A549 (cell line): ENCODE results near the gene NDUFA11. TPM values are rescaled to one million over a fixed set of nuclear protein-coding genes. Genes with fewer than 3 reads are reported as not detected.
A peak's percentile ranks its signal among the peaks of the same experiment; 100 is the strongest.

Experiments used
- ATAC-seq, 2 experiments: fragments of 200-7000 bp in 1 of 2; fragments of >200 bp in 1 of 2; cut with Nextera tagmentation in 1 of 2; cut with Tn5 transposase in 1 of 2; 3 replicates each; pipeline versions ENCODE4 v1.8.0 to v1.9.1; 2018 to 2020; ENCODE audit warnings: mild to moderate bottlenecking in 1 of 2, moderate library complexity in 1 of 2
- CTCF ChIA-PET: fragments of 300-600 bp; sonication (Branson Sonifier 250); formaldehyde crosslinking; extraction: SDS; loops from one replicate; lab custom pipeline; 2021; ENCODE audit warnings: antibody characterized with exemption, inconsistent platforms; lab: Yijun Ruan, JAX
- POLR2A ChIA-PET: fragments of 350-600 bp; formaldehyde crosslinking; extraction: SDS; loops from one replicate; lab custom pipeline; 2021; ENCODE audit warnings: antibody characterized with exemption, inconsistent platforms; lab: Yijun Ruan, JAX
- DNase-seq, 2 experiments: peaks; one replicate each; pipeline versions ENCODE4 v3.0.0 to v3.0.0-alpha.2; 2011 to 2016; ENCODE audit warnings: low read depth in 1 of 2, low spot score in 1 of 2
- FAIRE-seq: peaks from 2 replicates; lab custom pipeline; 2011; peaks lifted over from hg19 to GRCh38; lab: Jason Lieb, UNC
- H3K27ac ChIP-seq, 2 experiments: fragments of >200 bp; sonication (Bioruptor Twin); formaldehyde crosslinking; 3 replicates each; pipeline ENCODE4 v1.5.1; 2016 to 2017
- H3K4me1 ChIP-seq: fragments of >200 bp; sonication (Bioruptor Twin); formaldehyde crosslinking; 3 replicates; pipeline ENCODE4 v1.6.1; 2016
- H3K4me2 ChIP-seq: fragments of >200 bp; sonication (Bioruptor Twin); formaldehyde crosslinking; 3 replicates; pipeline ENCODE4 v1.6.1; 2016
- H3K4me3 ChIP-seq: fragments of >200 bp; sonication (Bioruptor Twin); formaldehyde crosslinking; 3 replicates; pipeline ENCODE4 v1.5.1; 2016
- H3K9me3 ChIP-seq: fragments of >200 bp; sonication (Bioruptor Twin); formaldehyde crosslinking; 3 replicates; pipeline ENCODE4 v1.6.1; 2016
- ATOH8 ChIP-seq: fragments of 250-450 bp; sonication (Bioruptor Pico); IDR thresholded peaks from 2 replicates; pipeline ENCODE4 v1.5.0; 2020; ENCODE audit warnings: low read depth, mild to moderate bottlenecking, moderate library complexity
- BCL3 ChIP-seq: fragments of >200 bp; sonication (Bioruptor Twin); formaldehyde crosslinking; IDR thresholded peaks from 3 replicates; pipeline ENCODE4 v1.6.1; 2016
- BHLHE40 ChIP-seq: IDR thresholded peaks from 2 replicates; pipeline ENCODE4 v1.6.1; 2012; ENCODE audit warnings: low read depth, low read length, inconsistent platforms
- CBX2 ChIP-seq: fragments of 200-600 bp; sonication (generic); IDR thresholded peaks from 2 replicates; pipeline ENCODE4 v1.6.1; 2016; ENCODE audit warnings: low read depth, mild to moderate bottlenecking, borderline replicate concordance
- CHD2 ChIP-seq: fragments of 150-350 bp; IDR thresholded peaks from 2 replicates; pipeline ENCODE4 v1.6.1; 2014; ENCODE audit warnings: low read length; ENCODE audit not compliant: partially characterized antibody
- CHD4 ChIP-seq: fragments of 200-600 bp; sonication (generic); IDR thresholded peaks from 2 replicates; pipeline ENCODE4 v1.6.1; 2016; ENCODE audit warnings: antibody characterized with exemption, mild to moderate bottlenecking, borderline replicate concordance
- ESRRA ChIP-seq: fragments of 150-350 bp; IDR thresholded peaks from 2 replicates; pipeline ENCODE4 v1.6.1; 2014; ENCODE audit warnings: mild to moderate bottlenecking, low read length, borderline replicate concordance
- FOSB ChIP-seq: fragments of 250-450 bp; sonication (Bioruptor Pico); IDR thresholded peaks from 2 replicates; pipeline ENCODE4 v1.5.0; 2020; ENCODE audit warnings: mild to moderate bottlenecking, moderate library complexity
- FOSL2 ChIP-seq, 2 experiments: fragments of 450-650 bp in 1 of 2; fragments of >200 bp in 1 of 2; sonication (Bioruptor Twin) in 1 of 2; formaldehyde crosslinking; IDR thresholded peaks; 2 replicates each; pipeline versions ENCODE4 v1.5.0 to v1.6.1; 2016 to 2020; ENCODE audit warnings: mild to moderate bottlenecking in 1 of 2, moderate library complexity in 1 of 2
- KDM1A ChIP-seq: fragments of 200-600 bp; sonication (generic); IDR thresholded peaks from 2 replicates; pipeline ENCODE4 v1.6.1; 2016; ENCODE audit warnings: low read depth, mild to moderate bottlenecking
- MYC ChIP-seq: IDR thresholded peaks from 2 replicates; pipeline ENCODE4 v1.6.1; 2012; ENCODE audit warnings: mild to moderate bottlenecking, inconsistent platforms, low read length, improper control_type of control experiment, borderline replicate concordance
- NR3C1 ChIP-seq: fragments of >200 bp; sonication (Bioruptor Twin); formaldehyde crosslinking; IDR thresholded peaks from 3 replicates; pipeline ENCODE4 v1.6.1; 2017
- PHF8 ChIP-seq: fragments of 200-600 bp; sonication (generic); IDR thresholded peaks from 2 replicates; pipeline ENCODE4 v1.6.1; 2016; ENCODE audit warnings: low read depth, mild to moderate bottlenecking, antibody characterized with exemption, moderate library complexity, borderline replicate concordance
- POLR2A ChIP-seq: IDR thresholded peaks from 2 replicates; pipeline ENCODE4 v1.6.1; 2012; ENCODE audit warnings: mild to moderate bottlenecking, low read length
- RFX5 ChIP-seq: fragments of 450-650 bp; IDR thresholded peaks from 2 replicates; pipeline ENCODE4 v1.7.1; 2014; ENCODE audit warnings: antibody characterized with exemption, mild to moderate bottlenecking, moderate library complexity
- SMC3 ChIP-seq: fragments of >200 bp; sonication (Bioruptor Twin); formaldehyde crosslinking; IDR thresholded peaks from 3 replicates; pipeline ENCODE4 v1.6.1; 2018; ENCODE audit warnings: inconsistent platforms
- ZFP36 ChIP-seq: fragments of 450-650 bp; IDR thresholded peaks from 2 replicates; pipeline ENCODE4 v1.6.1; 2014; ENCODE audit warnings: borderline replicate concordance; ENCODE audit not compliant: partially characterized antibody
- ZNF302 ChIP-seq: fragments of 250-450 bp; sonication (Bioruptor Pico); IDR thresholded peaks from 2 replicates; pipeline ENCODE4 v1.9.0; 2021; ENCODE audit warnings: inconsistent platforms, mild to moderate bottlenecking, moderate library complexity
- WGBS: methylation state at CpG from one replicate; pipeline ENCODE4 v1.1.6; 2017; ENCODE audit errors: missing lambda C conversion rate; 5-methylcytosine and 5-hydroxymethylcytosine counted together
- polyA plus RNA-seq, 4 experiments: library from polyadenylated mRNA; depleted of rRNA in 3 of 4; stranded (reverse); fragments of >200 nt; fragmentation: RNase III in 1 of 4; extraction: RNeasy Plus Mini Kit Qiagen cat#74134 plus additional on column Dnase treatment in 1 of 4; gene quantifications; 2 replicates in 3 of 4; 3 replicates in 1 of 4; pipeline ENCODE4 v1.2.3, GENCODE V29; 2011 to 2017
- TF ChIP-seq, protein P1 (sequence below): fragments of >200 bp; sonication (Bioruptor Twin); formaldehyde crosslinking; IDR thresholded peaks from 2 replicates; pipeline ENCODE4 v1.6.1; 2016
- TF ChIP-seq, protein P2 (sequence below): fragments of >200 bp; sonication (Bioruptor Twin); formaldehyde crosslinking; IDR thresholded peaks from 3 replicates; pipeline ENCODE4 v1.5.1; 2016
- TF ChIP-seq, protein P3 (sequence below): IDR thresholded peaks from 2 replicates; pipeline ENCODE4 v1.6.1; 2012

Gene NDUFA11
- polyA plus RNA-seq, 2 of the 4 experiments (the other 2 are of a cell fraction) = 75.0 to 173 TPM

DNA sequence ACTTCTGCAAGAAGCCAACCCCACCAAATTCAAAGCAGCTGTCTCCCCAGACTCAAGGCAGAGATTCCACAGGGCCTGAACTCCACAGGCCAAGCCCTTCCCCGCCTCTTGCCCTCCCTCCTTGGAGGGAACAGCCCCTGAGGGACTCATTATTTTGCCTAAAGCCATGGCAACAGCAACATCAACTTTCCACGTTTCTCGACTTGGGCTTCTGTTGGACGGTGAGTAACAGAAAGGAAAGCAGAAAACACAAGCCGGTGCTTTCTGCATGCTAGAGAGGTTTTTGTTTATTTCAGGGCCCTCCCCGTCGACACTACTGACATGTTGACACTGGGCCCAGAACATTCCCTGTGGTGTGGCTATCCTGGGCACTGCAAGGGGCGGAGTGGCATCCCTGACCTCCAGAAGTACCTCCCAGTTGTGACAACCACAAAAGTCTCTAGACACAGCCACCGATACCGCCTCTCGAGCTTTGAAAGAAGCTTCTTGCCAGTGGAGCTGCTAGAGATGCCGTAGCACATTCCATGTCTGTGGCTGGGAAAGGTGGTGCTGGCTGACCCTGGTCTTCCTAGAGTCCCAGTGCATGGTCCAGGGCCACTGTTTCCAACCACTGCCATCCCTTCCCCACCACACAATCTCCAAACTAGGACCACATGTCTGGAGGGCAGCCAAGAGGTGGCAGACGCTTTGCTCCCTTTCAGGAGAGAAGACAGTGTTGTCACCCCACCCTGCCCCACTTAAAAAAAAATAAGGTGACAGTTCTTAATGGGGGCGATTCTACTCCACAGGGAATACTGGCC, 23.3 kb upstream of the NDUFA11 start:
- Histone ChIP-seq H3K4me1 (no peaks in the 10 kb centered on the region), H3K27ac (no peak overlapping the region), H3K4me2 (no peak overlapping the region), H3K4me3 (no peak overlapping the region), H3K9me3 (no peaks in the 10 kb centered on the region)
- no peak for FAIRE-seq
- no peak for TF ChIP-seq MYC
- no peak for TF ChIP-seq ATOH8 (CRISPR knock-in tag)
- TF ChIP-seq BCL3 = no peak
- TF ChIP-seq, protein P1, sequence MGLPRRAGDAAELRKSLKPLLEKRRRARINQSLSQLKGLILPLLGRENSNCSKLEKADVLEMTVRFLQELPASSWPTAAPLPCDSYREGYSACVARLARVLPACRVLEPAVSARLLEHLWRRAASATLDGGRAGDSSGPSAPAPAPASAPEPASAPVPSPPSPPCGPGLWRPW = no peak
- TF ChIP-seq ZFP36 = no peak
- WGBS = 80% methylated on average over 13 of the region's 14 CpGs
- DNase-seq = no peak
- ChIA-PET CTCF (no interaction called here), POLR2A (no interaction called here)
- ATAC-seq = peak in 1 of 2 experiments; percentile 26; a peak in 1 of 6 replicates

DNA sequence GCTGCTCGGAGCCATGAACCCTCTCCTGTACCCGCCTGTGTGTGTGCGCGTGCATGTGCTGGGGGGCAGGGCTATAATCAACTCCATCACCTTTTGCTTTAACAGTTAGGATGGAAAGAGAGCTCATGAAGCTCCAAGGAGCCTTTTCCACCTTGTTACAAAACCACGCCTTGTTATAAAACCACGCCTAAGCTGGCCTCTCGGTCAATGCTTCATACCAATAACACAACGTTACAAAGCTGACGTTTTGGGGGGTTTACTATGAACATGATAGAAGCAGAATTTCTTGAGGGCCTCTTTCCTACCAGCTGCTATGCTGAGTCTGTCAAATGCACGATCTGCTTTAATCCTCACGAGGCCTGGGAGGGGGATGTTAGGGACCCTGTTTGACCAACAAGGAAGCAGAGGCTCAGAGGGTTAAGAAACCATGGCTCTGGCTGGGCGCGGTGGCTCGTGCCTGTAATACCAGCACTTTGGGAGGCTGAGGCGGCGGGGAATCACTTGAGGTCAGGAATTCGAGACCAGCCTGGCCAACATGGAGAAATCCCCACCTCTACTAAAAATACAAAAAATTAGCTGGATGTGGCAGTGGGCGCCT, 22.3 kb upstream of the NDUFA11 start:
- Histone ChIP-seq H3K9me3 (no peaks in the 10 kb centered on the region), H3K27ac (no peak overlapping the region), H3K4me2 (no peak overlapping the region), H3K4me1 (no peaks in the 10 kb centered on the region), H3K4me3 (no peak overlapping the region)
- ChIA-PET CTCF (no interaction called here), POLR2A (no interaction called here)
- no peak for TF ChIP-seq ZFP36
- no peak for TF ChIP-seq ZNF302
- TF ChIP-seq BHLHE40 = no peak
- TF ChIP-seq POLR2A = no peak
- TF ChIP-seq CBX2 = no peak
- no peak for TF ChIP-seq SMC3
- TF ChIP-seq RFX5 = no peak
- no peak for TF ChIP-seq ESRRA
- TF ChIP-seq, protein P2, sequence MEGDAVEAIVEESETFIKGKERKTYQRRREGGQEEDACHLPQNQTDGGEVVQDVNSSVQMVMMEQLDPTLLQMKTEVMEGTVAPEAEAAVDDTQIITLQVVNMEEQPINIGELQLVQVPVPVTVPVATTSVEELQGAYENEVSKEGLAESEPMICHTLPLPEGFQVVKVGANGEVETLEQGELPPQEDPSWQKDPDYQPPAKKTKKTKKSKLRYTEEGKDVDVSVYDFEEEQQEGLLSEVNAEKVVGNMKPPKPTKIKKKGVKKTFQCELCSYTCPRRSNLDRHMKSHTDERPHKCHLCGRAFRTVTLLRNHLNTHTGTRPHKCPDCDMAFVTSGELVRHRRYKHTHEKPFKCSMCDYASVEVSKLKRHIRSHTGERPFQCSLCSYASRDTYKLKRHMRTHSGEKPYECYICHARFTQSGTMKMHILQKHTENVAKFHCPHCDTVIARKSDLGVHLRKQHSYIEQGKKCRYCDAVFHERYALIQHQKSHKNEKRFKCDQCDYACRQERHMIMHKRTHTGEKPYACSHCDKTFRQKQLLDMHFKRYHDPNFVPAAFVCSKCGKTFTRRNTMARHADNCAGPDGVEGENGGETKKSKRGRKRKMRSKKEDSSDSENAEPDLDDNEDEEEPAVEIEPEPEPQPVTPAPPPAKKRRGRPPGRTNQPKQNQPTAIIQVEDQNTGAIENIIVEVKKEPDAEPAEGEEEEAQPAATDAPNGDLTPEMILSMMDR = no peak
- TF ChIP-seq FOSB (CRISPR knock-in tag) = no peak
- TF ChIP-seq KDM1A = no peak
- DNase-seq (no peak), ATAC-seq (no peak), FAIRE-seq (no peak)
- WGBS = 92% methylated on average over 17 of the region's 18 CpGs

DNA sequence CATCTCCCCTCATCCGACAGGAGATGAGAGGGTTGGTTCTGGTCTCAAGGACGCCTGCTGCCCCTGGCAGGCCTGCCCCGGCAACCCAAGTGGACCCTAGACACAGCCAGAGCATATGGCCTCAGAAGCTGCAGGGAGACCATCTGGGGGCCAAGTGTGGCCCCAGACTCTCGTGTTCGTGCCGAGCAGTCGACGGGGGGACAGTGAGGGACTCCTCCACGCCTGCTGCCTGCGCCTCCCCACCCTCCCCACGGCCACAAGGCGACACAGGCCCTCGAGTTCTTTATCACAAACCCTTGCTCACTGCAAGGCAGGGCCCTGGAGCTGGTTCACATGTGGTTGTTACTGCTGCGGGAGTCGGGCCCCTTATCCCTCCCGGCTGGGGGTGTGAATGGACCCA, 19.8 kb upstream of the NDUFA11 start:
- Histone ChIP-seq H3K4me3 (no peak overlapping the region), H3K4me2 (no peak overlapping the region)
- CTCF ChIA-PET = no interaction called here
- TF ChIP-seq FOSL2 (IDR thresholded peaks at IDR 0.05) = no peak
- no peak for TF ChIP-seq FOSL2 (CRISPR knock-in tag; IDR thresholded peaks at IDR 0.05)
- TF ChIP-seq CHD4 = no peak
- no peak for TF ChIP-seq CHD2
- TF ChIP-seq PHF8 = no peak
- no peak for TF ChIP-seq NR3C1
- TF ChIP-seq, protein P3, sequence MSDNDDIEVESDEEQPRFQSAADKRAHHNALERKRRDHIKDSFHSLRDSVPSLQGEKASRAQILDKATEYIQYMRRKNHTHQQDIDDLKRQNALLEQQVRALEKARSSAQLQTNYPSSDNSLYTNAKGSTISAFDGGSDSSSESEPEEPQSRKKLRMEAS = no peak
- TF ChIP-seq, all 56 proteins: peak for 0
- ATAC-seq (no peak), DNase-seq (no peak), FAIRE-seq (no peak)
- 92% methylated on average over 5 of the region's 16 CpGs for WGBS
- no peaks in the 10 kb centered on the region for H3K9me3 ChIP-seq
- no peaks in the 10 kb centered on the region for H3K4me1 ChIP-seq
- POLR2A ChIA-PET = no interaction called here
- H3K27ac ChIP-seq = no peak overlapping the region
